Subcutaneous abdominal adipose tissue (tissue), 5 donors: ENCODE measurements around the gene TRIO.

ENCODE experiments used
- H3K27ac ChIP-seq: one replicate; pipeline ENCODE4 v1.7.0; 2013; ENCODE audit warnings: low read depth, mild to moderate bottlenecking, inconsistent platforms, low read length, moderate library complexity
- H3K27me3 ChIP-seq, 5 donors: one replicate each; pipeline ENCODE4 v1.7.0; 2013; ENCODE audit warnings: low read length in 5 of 5, inconsistent platforms in 1 of 5; ENCODE audit not compliant: control insufficient read depth in 5 of 5, insufficient read depth in 4 of 5
- H3K36me3 ChIP-seq, 5 donors: one replicate each; pipeline ENCODE4 v1.7.0; 2013; ENCODE audit warnings: low read length in 5 of 5; ENCODE audit not compliant: control insufficient read depth in 5 of 5, insufficient read depth in 5 of 5
- H3K4me1 ChIP-seq, 5 donors: one replicate each; pipeline ENCODE4 v1.7.0; 2013; ENCODE audit warnings: low read length in 5 of 5, mild to moderate bottlenecking in 3 of 5, moderate library complexity in 1 of 5; ENCODE audit not compliant: control insufficient read depth in 5 of 5, insufficient read depth in 5 of 5
- H3K4me3 ChIP-seq, 5 donors: one replicate each; pipeline ENCODE4 v1.7.0; 2013; ENCODE audit warnings: low read length in 5 of 5, low read depth in 1 of 5
- H3K9ac ChIP-seq, 5 donors: one replicate each; pipeline ENCODE4 v1.7.0; 2013; ENCODE audit warnings: low read length in 5 of 5, mild to moderate bottlenecking in 4 of 5, moderate library complexity in 3 of 5
- H3K9me3 ChIP-seq, 5 donors: one replicate each; pipeline ENCODE4 v1.7.0; 2013; ENCODE audit warnings: low read length in 5 of 5; ENCODE audit not compliant: control insufficient read depth in 5 of 5
- donor health status: healthy.
- donor health status: healthy.
- donor health status: healthy.
- donor health status: healthy.
- donor health status: healthy.

Gene TRIO

GRCh38 chr5:14264605-14265316 is 121.6 kb downstream of the TRIO start:
- peaks cover 6 to 36% (median 31%) of the 10 kb centered on the region in 5 donors for H3K4me1 ChIP-seq
- H3K27me3 ChIP-seq, result no peaks in the 10 kb centered on the region

DNA sequence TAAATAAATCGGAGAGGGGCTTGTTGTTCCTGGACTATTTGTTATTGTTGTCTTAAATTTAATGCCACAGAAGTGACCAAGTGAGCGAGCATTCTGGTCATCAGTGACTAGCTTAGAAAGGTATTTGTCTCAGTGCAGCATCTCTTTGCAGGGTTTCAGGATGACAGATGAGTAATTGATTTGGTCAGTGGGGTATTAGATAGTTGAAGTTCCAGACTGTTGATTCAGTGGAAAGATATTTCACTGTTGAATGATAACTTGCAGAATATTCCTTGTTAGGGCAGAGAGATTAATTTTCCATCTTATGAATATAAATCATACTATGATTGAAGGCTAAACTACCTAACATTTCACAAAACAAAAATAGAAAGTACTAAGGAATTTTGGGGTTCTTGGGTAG is 122.4 kb downstream of the TRIO start:
- Histone ChIP-seq H3K36me3 (no peaks in the 10 kb centered on the region), H3K4me3 (no peak overlapping the region), H3K27me3 (no peaks in the 10 kb centered on the region), H3K27ac (no peak overlapping the region), H3K9me3 (no peaks in the 10 kb centered on the region), H3K9ac (no peak overlapping the region), H3K4me1 (peaks cover 11 to 39% (median 37%) of the 10 kb centered on the region in 5 donors)

More at GRCh38 chr5:14264605-14265316, 121.6 kb downstream of the TRIO start:
- H3K9me3 ChIP-seq, result no peaks in the 10 kb centered on the region
- peak overlapping the region; percentile 22 to 49 (median 32) for H3K4me3 ChIP-seq
- H3K36me3 ChIP-seq, result no peaks in the 10 kb centered on the region
- peak overlapping the region; percentile 49 for H3K27ac ChIP-seq
- H3K9ac ChIP-seq, result no peak overlapping the region

GRCh38 chr5:14266171-14266570 is 123.0 kb downstream of the TRIO start:
- H3K36me3 ChIP-seq, result peaks cover 0 to 1% (median 0%) of the 10 kb centered on the region in 5 donors
- H3K4me3 ChIP-seq, result no peak overlapping the region
- no peak overlapping the region for H3K9ac ChIP-seq
- no peak overlapping the region for H3K27ac ChIP-seq
- H3K9me3 ChIP-seq, result no peaks in the 10 kb centered on the region
- no peaks in the 10 kb centered on the region for H3K27me3 ChIP-seq
- H3K4me1 ChIP-seq, result peaks cover 11 to 36% (median 35%) of the 10 kb centered on the region in 5 donors

DNA sequence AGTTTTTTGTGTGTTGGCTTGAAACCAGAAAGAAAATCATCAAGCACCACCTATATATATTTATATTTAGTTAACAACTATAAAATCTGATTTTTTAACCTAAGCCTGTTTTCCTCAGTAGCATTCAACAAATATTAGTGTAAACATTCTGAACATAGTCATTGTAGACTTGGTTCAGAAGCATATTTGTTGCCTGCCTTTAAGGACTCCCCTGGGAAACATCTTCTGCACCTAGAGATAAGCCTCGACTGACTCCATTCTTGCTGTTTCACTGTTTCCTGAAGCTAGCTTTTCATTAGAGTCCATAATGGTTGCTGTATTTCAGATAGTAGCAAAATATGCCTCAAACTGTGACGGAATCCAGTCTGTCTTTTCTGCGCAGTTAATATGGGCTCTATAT is 123.5 kb downstream of the TRIO start:
- no peak overlapping the region for H3K9ac ChIP-seq
- no peak overlapping the region for H3K4me3 ChIP-seq
- H3K27ac ChIP-seq, result no peak overlapping the region
- H3K27me3 ChIP-seq, result no peaks in the 10 kb centered on the region
- H3K9me3 ChIP-seq, result no peaks in the 10 kb centered on the region
- peaks cover 11 to 36% (median 35%) of the 10 kb centered on the region in 5 donors for H3K4me1 ChIP-seq
- peaks cover 0 to 5% (median 3%) of the 10 kb centered on the region in 5 donors for H3K36me3 ChIP-seq

GRCh38 chr5:14267166-14267838 is 124.2 kb downstream of the TRIO start:
- no peak overlapping the region for H3K27ac ChIP-seq
- H3K4me3 ChIP-seq, result no peak overlapping the region
- peaks cover 11 to 36% (median 35%) of the 10 kb centered on the region in 5 donors for H3K4me1 ChIP-seq
- H3K9me3 ChIP-seq, result no peaks in the 10 kb centered on the region
- no peak overlapping the region for H3K9ac ChIP-seq
- H3K36me3 ChIP-seq, result peaks cover 0 to 6% (median 3%) of the 10 kb centered on the region in 5 donors
- no peaks in the 10 kb centered on the region for H3K27me3 ChIP-seq

DNA sequence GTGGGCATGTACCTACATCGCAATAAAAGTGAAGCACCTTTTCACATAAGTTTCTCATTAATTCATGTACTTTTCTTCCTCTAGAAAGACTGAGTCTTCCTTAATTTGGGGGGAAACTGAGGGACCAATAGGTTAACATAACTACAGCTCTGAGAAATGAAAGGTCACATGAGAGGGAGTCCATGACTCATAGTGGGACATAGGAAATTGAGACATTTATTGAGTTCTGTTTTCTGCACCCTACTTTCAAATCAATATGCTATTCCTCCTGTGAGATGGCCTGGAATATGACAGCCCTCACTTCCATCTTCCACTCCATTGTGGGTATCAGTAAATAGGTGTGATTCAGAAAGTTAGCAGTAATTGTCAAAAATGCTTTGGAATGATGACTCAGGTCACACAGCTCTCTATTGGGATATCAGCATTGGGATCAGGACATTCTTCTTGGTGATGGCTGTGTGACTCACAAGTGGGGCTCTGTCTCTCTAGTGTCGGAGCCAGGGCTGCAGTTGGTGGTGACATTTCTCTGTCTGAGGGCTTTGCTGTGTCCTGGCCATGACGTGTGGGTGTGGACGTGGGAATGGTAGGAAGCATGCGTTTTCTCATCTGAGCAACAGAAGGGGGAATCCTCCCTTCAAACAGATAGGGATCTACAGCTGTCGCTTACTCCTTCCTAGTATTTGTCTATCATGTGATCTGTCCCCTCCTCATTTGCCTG is 125.0 kb downstream of the TRIO start:
- Histone ChIP-seq H3K36me3 (peaks cover 0 to 6% (median 3%) of the 10 kb centered on the region in 5 donors), H3K9me3 (no peaks in the 10 kb centered on the region), H3K4me1 (peaks cover 11 to 36% (median 35%) of the 10 kb centered on the region in 5 donors), H3K27ac (peak overlapping the region; percentile 71), H3K9ac (peak overlapping the region in 1 of 5 donors; percentile 7), H3K4me3 (no peak overlapping the region), H3K27me3 (no peaks in the 10 kb centered on the region)

GRCh38 chr5:14268738-14269137 is 125.6 kb downstream of the TRIO start:
- Histone ChIP-seq H3K27ac (peak overlapping the region; percentile 71), H3K4me1 (peaks cover 11 to 36% (median 35%) of the 10 kb centered on the region in 5 donors), H3K36me3 (peaks cover 0 to 6% (median 3%) of the 10 kb centered on the region in 5 donors), H3K9me3 (no peaks in the 10 kb centered on the region), H3K9ac (peak overlapping the region in 2 of 5 donors; percentile 4 to 7), H3K27me3 (no peaks in the 10 kb centered on the region), H3K4me3 (no peak overlapping the region)

- Histone ChIP-seq H3K27me3 (no peaks in the 10 kb centered on the region), H3K9ac (peak overlapping the region in 3 of 5 donors; percentile 1 to 5 (median 4)), H3K27ac (peak overlapping the region; percentile 71), H3K4me1 (peaks cover 11 to 36% (median 31%) of the 10 kb centered on the region in 5 donors), H3K9me3 (no peaks in the 10 kb centered on the region), H3K36me3 (peaks cover 0 to 6% (median 3%) of the 10 kb centered on the region in 5 donors), H3K4me3 (no peak overlapping the region)
These were observed 126.3 kb downstream of the TRIO start for GRCh38 chr5:14269395-14269794.

DNA sequence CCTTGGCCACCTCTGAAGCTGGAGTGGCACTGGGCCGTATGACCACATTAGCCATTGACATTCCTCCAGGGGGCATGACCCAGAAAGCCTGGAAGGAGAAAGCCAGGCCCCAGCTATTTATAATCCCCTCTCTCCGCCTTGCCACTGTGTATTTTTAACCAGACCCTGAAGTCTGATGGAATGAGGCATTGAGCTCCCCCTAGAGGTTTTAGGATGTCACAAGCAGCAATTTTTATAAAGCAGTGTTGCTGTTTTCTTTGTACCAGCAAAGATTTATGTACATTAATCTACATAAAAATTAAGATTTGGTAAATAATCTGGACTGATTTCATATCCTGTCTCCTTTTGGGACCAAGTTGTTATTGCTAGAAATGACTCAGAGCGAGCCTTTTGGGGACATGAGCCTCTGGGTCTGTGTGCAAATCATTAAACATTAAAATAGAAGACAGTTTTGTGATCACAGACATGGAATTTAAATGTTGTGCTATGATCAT is 127.1 kb downstream of the TRIO start:
- no peak overlapping the region for H3K4me3 ChIP-seq
- H3K4me1 ChIP-seq, result peaks cover 11 to 31% (median 23%) of the 10 kb centered on the region in 5 donors
- peak overlapping the region; percentile 71 for H3K27ac ChIP-seq
- H3K36me3 ChIP-seq, result peaks cover 0 to 6% (median 3%) of the 10 kb centered on the region in 5 donors
- peak overlapping the region in 2 of 5 donors; percentile 5 to 59 for H3K9ac ChIP-seq
- H3K27me3 ChIP-seq, result no peaks in the 10 kb centered on the region
- no peaks in the 10 kb centered on the region for H3K9me3 ChIP-seq
